HEK293 (cell line): Measurements from ENCODE around the gene TNFRSF4.

Source experiments
- CTCF ChIA-PET: fragments of 350-600 bp; formaldehyde crosslinking; extraction: SDS; loops from one replicate; lab custom pipeline; 2021; ENCODE audit warnings: antibody characterized with exemption; lab: Yijun Ruan, JAX
- POLR2A ChIA-PET: fragments of 300-600 bp; formaldehyde crosslinking; extraction: SDS; loops from one replicate; lab custom pipeline; 2020; ENCODE audit warnings: antibody characterized with exemption, inconsistent platforms; lab: Yijun Ruan, JAX
- H3K27ac ChIP-seq: fragments of 200-500 bp; sonication (Bioruptor generic); 2 replicates; pipeline ENCODE4 v1.5.1; 2014; ENCODE audit warnings: low read depth, low read length, control low read depth, inconsistent platforms; ENCODE audit errors: extremely low read depth
- H3K36me3 ChIP-seq, 2 experiments: fragments of 200-500 bp in 1 of 2; sonication (Bioruptor generic) in 1 of 2; 1 replicate in 1 of 2; 2 replicates in 1 of 2; pipeline ENCODE4 v1.5.1; 2014 to 2017; ENCODE audit warnings: inconsistent platforms in 2 of 2, low read length in 2 of 2; ENCODE audit not compliant: control insufficient read depth in 2 of 2, insufficient read depth in 1 of 2
- H3K4me1 ChIP-seq: fragments of 200-500 bp; sonication (Bioruptor generic); 2 replicates; pipeline ENCODE4 v1.5.1; 2014; ENCODE audit warnings: mild to moderate bottlenecking, low read length, inconsistent platforms; ENCODE audit not compliant: control insufficient read depth, insufficient read depth
- H3K4me3 ChIP-seq: 2 replicates; pipeline ENCODE4 v1.5.1; 2011; ENCODE audit warnings: low read depth, mild to moderate bottlenecking, control low read depth, low read length, moderate library complexity
- H3K9me3 ChIP-seq: fragments of 200-500 bp; sonication (Bioruptor generic); 2 replicates; pipeline ENCODE4 v1.5.1; 2014; ENCODE audit warnings: low read depth, low read length, inconsistent platforms; ENCODE audit not compliant: control insufficient read depth, insufficient read depth
- EGR2 ChIP-seq: fragments of 450-650 bp; formaldehyde crosslinking; IDR thresholded peaks from 2 replicates; pipeline ENCODE4 v1.5.1; 2016; ENCODE audit warnings: low read depth, missing biosample characterization, missing genetic modification characterization
- GLIS2 ChIP-seq: fragments of 450-650 bp; formaldehyde crosslinking; IDR thresholded peaks from 2 replicates; pipeline ENCODE4 v1.5.1; 2016; ENCODE audit warnings: missing biosample characterization, missing genetic modification characterization
- OVOL3 ChIP-seq: fragments of 450-650 bp; formaldehyde crosslinking; IDR thresholded peaks from 2 replicates; pipeline ENCODE4 v1.5.1; 2016; ENCODE audit warnings: missing biosample characterization, missing genetic modification characterization
- SCRT2 ChIP-seq: fragments of 450-650 bp; formaldehyde crosslinking; IDR thresholded peaks from 2 replicates; pipeline ENCODE4 v1.5.1; 2016; ENCODE audit warnings: missing biosample characterization, missing genetic modification characterization
- ZFHX2 ChIP-seq: fragments of 450-650 bp; formaldehyde crosslinking; conservative IDR thresholded peaks from 2 replicates; pipeline ENCODE4 v1.5.1; 2016; ENCODE audit warnings: missing biosample characterization, missing genetic modification characterization
- ZNF138 ChIP-seq: fragments of 450-650 bp; formaldehyde crosslinking; IDR thresholded peaks from 2 replicates; pipeline ENCODE4 v1.5.1; 2016; ENCODE audit warnings: missing biosample characterization, missing genetic modification characterization, borderline replicate concordance
- ZNF155 ChIP-seq: fragments of 450-650 bp; formaldehyde crosslinking; IDR thresholded peaks from 2 replicates; pipeline ENCODE4 v1.5.1; 2016; ENCODE audit warnings: missing biosample characterization, missing genetic modification characterization
- ZNF223 ChIP-seq: fragments of 450-650 bp; formaldehyde crosslinking; IDR thresholded peaks from 2 replicates; pipeline ENCODE4 v1.5.1; 2016; ENCODE audit warnings: missing biosample characterization, missing genetic modification characterization
- ZNF544 ChIP-seq: fragments of 450-650 bp; formaldehyde crosslinking; IDR thresholded peaks from 2 replicates; pipeline ENCODE4 v1.5.0; 2017; ENCODE audit warnings: missing biosample characterization, missing genetic modification characterization
- ZNF549 ChIP-seq: fragments of 450-650 bp; IDR thresholded peaks from 2 replicates; pipeline ENCODE4 v1.5.1; 2018; ENCODE audit warnings: missing biosample characterization, missing genetic modification characterization, mild to moderate bottlenecking, inconsistent platforms, moderate library complexity
- ZNF558 ChIP-seq: fragments of 450-650 bp; formaldehyde crosslinking; IDR thresholded peaks from 2 replicates; pipeline ENCODE4 v1.5.1; 2016; ENCODE audit warnings: missing biosample characterization, missing genetic modification characterization
- ZNF571 ChIP-seq: fragments of 450-650 bp; formaldehyde crosslinking; IDR thresholded peaks from 2 replicates; pipeline ENCODE4 v1.5.0; 2017; ENCODE audit warnings: missing biosample characterization, missing genetic modification characterization
- ZNF624 ChIP-seq: fragments of 450-650 bp; formaldehyde crosslinking; IDR thresholded peaks from 2 replicates; pipeline ENCODE4 v1.5.1; 2017; ENCODE audit warnings: missing biosample characterization, missing genetic modification characterization
- ZXDB ChIP-seq: fragments of 450-650 bp; formaldehyde crosslinking; IDR thresholded peaks from 2 replicates; pipeline ENCODE4 v1.5.1; 2016; ENCODE audit warnings: missing biosample characterization, missing genetic modification characterization
- TF ChIP-seq, protein P1 (sequence below): fragments of 450-650 bp; formaldehyde crosslinking; IDR thresholded peaks from 2 replicates; pipeline ENCODE4 v1.5.1; 2017; ENCODE audit warnings: missing biosample characterization, missing genetic modification characterization
- TF ChIP-seq, protein P2 (sequence below): fragments of 450-650 bp; formaldehyde crosslinking; IDR thresholded peaks from 2 replicates; pipeline ENCODE4 v1.5.1; 2016; ENCODE audit warnings: missing biosample characterization, missing genetic modification characterization
- TF ChIP-seq, protein P3 (sequence below): fragments of 450-650 bp; formaldehyde crosslinking; conservative IDR thresholded peaks from 2 replicates; pipeline ENCODE4 v1.5.1; 2016; ENCODE audit warnings: low read depth, missing biosample characterization, missing genetic modification characterization
- TF ChIP-seq, protein P4 (sequence below): fragments of 450-650 bp; formaldehyde crosslinking; IDR thresholded peaks from 2 replicates; pipeline ENCODE4 v1.5.1; 2016; ENCODE audit warnings: missing biosample characterization, missing genetic modification characterization

TNFRSF4 gene

DNA sequence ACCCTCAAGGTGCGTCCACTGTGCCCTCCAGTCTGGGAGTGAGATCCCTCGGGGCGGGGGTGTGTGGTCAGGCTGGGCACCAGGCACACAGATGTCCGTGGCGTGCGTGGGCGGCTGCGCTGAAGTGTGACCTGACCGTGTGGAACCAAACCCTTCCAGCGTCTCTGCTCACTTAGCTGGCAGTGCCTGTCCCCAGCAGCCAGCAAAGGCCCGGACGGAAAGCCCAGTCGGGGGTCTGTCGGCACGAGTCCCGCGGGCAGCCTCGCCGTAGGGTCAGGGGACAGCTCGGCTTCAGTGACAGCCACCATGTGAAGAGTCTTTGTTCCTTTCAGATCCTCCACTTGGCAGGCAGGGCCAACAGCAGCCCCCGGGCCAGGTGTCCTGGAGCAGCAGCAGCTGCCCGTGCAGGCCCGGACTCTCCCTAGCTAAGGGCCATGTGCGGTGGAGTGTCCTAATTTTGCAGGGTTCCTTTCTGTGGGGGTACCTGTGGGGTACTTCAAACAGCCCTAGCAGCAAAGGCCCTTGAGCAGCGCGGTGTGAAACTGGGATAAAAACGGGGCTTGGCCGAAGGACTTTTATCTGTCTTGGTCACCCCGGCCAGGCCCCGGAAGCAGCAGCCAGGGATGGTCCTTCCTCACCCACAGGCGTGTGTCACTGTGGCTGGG lies 28.7 kb downstream of the TNFRSF4 start:
- no peak overlapping the region for H3K27ac ChIP-seq
- no peak for TF ChIP-seq ZNF138 (tag by site-specific recombination)
- no peak for TF ChIP-seq ZNF549
- TF ChIP-seq ZFHX2 (tag by site-specific recombination) = peak; percentile 45
- TF ChIP-seq EGR2 (tag by site-specific recombination) = 0 out of 2 replicates have a peak, but pooled peaks have one; percentile 18
- TF ChIP-seq ZNF544 = no peak
- TF ChIP-seq, protein P1, sequence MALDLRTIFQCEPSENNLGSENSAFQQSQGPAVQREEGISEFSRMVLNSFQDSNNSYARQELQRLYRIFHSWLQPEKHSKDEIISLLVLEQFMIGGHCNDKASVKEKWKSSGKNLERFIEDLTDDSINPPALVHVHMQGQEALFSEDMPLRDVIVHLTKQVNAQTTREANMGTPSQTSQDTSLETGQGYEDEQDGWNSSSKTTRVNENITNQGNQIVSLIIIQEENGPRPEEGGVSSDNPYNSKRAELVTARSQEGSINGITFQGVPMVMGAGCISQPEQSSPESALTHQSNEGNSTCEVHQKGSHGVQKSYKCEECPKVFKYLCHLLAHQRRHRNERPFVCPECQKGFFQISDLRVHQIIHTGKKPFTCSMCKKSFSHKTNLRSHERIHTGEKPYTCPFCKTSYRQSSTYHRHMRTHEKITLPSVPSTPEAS = no peak
- no peak for TF ChIP-seq ZNF155 (tag by site-specific recombination)
- no peak for TF ChIP-seq ZNF558 (tag by site-specific recombination)
- no peak for TF ChIP-seq ZXDB
- no peaks in the 10 kb centered on the region for H3K4me1 ChIP-seq
- no peaks in the 10 kb centered on the region for H3K9me3 ChIP-seq
- CTCF ChIA-PET = no interaction called here
- POLR2A ChIA-PET = no interaction called here
- no peak overlapping the region for H3K4me3 ChIP-seq
- no peaks in the 10 kb centered on the region for H3K36me3 ChIP-seq

DNA sequence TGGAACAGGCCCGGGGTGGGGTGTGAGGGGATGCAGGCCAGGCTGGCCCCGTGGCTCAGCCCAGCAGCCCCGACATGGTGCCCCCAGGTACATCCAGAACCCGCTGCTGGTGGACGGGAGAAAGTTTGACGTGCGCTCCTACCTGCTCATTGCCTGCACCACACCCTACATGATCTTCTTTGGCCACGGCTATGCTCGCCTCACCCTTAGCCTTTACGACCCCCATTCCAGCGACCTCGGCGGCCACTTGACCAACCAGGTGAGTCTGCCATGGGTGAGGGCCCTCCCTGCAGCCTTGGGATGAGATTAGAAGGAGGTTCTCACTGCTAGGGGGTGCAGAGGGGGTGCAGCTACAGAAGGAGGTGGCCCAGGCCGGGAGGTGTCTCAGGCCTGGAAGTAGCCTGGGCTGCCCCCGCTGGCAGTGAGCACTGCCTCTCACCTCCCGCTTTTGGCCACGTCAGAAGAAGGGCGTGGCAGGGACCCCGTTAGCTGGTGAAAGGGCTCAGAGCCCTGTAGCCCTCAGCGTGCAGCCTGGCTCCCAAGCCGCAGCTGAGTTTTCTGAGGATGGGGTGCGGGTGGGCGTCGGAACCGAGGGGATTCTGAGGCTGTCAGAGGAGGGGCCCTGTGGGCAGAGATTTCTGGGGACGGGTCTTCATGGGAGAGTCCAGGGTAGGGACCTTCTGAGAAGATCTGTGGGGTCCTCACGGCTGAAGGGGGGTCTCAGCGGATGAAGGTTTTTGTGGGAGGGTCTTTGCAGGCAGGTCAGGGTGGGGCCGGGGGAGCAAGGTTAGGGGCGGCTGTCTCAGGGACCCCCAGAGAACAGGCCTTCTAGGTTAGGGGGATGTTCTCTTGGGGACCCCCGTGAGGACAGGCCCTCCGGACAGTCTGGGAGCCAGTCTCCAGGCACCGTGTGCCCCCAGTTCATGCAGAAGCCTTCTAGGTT lies 29.8 kb downstream of the TNFRSF4 start:
- POLR2A ChIA-PET = no interaction called here
- no peaks in the 10 kb centered on the region for H3K4me1 ChIP-seq
- no peaks in the 10 kb centered on the region for H3K36me3 ChIP-seq
- TF ChIP-seq OVOL3 (no peak), ZNF223 (tag by site-specific recombination) (peak; percentile 84), GLIS2 (tag by site-specific recombination) (peak; percentile 19; the same call in 1 of the 2 replicates), ZNF571 (no peak), ZNF624 (no peak), SCRT2 (no peak)
- TF ChIP-seq, protein P2, sequence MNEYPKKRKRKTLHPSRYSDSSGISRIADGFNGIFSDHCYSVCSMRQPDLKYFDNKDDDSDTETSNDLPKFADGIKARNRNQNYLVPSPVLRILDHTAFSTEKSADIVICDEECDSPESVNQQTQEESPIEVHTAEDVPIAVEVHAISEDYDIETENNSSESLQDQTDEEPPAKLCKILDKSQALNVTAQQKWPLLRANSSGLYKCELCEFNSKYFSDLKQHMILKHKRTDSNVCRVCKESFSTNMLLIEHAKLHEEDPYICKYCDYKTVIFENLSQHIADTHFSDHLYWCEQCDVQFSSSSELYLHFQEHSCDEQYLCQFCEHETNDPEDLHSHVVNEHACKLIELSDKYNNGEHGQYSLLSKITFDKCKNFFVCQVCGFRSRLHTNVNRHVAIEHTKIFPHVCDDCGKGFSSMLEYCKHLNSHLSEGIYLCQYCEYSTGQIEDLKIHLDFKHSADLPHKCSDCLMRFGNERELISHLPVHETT (tag by site-specific recombination) = no peak
- TF ChIP-seq, protein P3, sequence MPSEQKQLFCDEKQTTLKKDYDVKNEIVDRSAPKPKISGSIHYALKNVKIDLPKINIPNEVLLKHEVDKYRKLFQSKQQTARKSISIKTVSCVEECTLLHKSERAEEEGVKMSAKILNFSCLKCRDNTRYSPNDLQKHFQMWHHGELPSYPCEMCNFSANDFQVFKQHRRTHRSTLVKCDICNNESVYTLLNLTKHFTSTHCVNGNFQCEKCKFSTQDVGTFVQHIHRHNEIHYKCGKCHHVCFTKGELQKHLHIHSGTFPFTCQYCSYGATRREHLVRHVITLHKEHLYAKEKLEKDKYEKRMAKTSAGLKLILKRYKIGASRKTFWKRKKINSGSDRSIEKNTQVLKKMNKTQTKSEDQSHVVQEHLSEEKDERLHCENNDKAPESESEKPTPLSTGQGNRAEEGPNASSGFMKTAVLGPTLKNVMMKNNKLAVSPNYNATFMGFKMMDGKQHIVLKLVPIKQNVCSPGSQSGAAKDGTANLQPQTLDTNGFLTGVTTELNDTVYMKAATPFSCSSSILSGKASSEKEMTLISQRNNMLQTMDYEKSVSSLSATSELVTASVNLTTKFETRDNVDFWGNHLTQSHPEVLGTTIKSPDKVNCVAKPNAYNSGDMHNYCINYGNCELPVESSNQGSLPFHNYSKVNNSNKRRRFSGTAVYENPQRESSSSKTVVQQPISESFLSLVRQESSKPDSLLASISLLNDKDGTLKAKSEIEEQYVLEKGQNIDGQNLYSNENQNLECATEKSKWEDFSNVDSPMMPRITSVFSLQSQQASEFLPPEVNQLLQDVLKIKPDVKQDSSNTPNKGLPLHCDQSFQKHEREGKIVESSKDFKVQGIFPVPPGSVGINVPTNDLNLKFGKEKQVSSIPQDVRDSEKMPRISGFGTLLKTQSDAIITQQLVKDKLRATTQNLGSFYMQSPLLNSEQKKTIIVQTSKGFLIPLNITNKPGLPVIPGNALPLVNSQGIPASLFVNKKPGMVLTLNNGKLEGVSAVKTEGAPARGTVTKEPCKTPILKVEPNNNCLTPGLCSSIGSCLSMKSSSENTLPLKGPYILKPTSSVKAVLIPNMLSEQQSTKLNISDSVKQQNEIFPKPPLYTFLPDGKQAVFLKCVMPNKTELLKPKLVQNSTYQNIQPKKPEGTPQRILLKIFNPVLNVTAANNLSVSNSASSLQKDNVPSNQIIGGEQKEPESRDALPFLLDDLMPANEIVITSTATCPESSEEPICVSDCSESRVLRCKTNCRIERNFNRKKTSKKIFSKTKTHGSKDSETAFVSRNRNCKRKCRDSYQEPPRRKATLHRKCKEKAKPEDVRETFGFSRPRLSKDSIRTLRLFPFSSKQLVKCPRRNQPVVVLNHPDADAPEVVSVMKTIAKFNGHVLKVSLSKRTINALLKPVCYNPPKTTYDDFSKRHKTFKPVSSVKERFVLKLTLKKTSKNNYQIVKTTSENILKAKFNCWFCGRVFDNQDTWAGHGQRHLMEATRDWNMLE (tag by site-specific recombination) = no peak
- TF ChIP-seq, protein P4, sequence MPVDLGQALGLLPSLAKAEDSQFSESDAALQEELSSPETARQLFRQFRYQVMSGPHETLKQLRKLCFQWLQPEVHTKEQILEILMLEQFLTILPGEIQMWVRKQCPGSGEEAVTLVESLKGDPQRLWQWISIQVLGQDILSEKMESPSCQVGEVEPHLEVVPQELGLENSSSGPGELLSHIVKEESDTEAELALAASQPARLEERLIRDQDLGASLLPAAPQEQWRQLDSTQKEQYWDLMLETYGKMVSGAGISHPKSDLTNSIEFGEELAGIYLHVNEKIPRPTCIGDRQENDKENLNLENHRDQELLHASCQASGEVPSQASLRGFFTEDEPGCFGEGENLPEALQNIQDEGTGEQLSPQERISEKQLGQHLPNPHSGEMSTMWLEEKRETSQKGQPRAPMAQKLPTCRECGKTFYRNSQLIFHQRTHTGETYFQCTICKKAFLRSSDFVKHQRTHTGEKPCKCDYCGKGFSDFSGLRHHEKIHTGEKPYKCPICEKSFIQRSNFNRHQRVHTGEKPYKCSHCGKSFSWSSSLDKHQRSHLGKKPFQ = no peak
- CTCF ChIA-PET = no interaction called here
- H3K27ac ChIP-seq = no peak overlapping the region
- H3K9me3 ChIP-seq = no peaks in the 10 kb centered on the region
- no peak overlapping the region for H3K4me3 ChIP-seq
